ENCODE data around the gene FAM163B.

The FAM163B gene

GRCh38 chr9:133618726-133619125 is 9.5 kb upstream of the FAM163B start:
- no peak overlapping the region for H2BK120ac ChIP-seq (ENCODE audit: insufficient read depth, low read length, poor library complexity)
- no peak overlapping the region for H2BK12ac ChIP-seq (ENCODE audit: low read length)
- H2BK5ac ChIP-seq (ENCODE audit: low read depth, low read length, poor library complexity), result no peak overlapping the region
- no peak overlapping the region for H2AFZ ChIP-seq (ENCODE audit: insufficient read depth, low read length, poor library complexity)
- H3K14ac ChIP-seq (ENCODE audit: low read length), result no peak overlapping the region
- no peak overlapping the region for H3K27ac ChIP-seq (ENCODE audit: low read depth, low read length)
- no peak overlapping the region for H3K4ac ChIP-seq (ENCODE audit: low read depth, low read length)
- H3K4me1 ChIP-seq (ENCODE audit: control insufficient read depth in 1 of 2, insufficient read depth in 2 of 2, low read length in 2 of 2), result no peaks in the 10 kb centered on the region
- H3K23ac ChIP-seq (ENCODE audit: low read length), result no peak overlapping the region
- DNase-seq, result no peak
- no peaks in the 10 kb centered on the region for H3K27me3 ChIP-seq (ENCODE audit: insufficient read depth, low read length)
- H3K9ac ChIP-seq (ENCODE audit: low read length), result no peak overlapping the region
- no peaks in the 10 kb centered on the region for H3K79me1 ChIP-seq (ENCODE audit: low read length)
- no peaks in the 10 kb centered on the region for H3K36me3 ChIP-seq (ENCODE audit: control insufficient read depth in 1 of 2, insufficient read depth in 2 of 2, low read length in 2 of 2)
- H4K8ac ChIP-seq (ENCODE audit: low read depth, low read length), result no peak overlapping the region
- no peak overlapping the region for H4K91ac ChIP-seq (ENCODE audit: low read depth, low read length)
- WGBS (ENCODE audit: extremely low coverage, insufficient coverage, insufficient read length), result no CpG with 5 or more reads among the region's 10 CpGs
- no peak overlapping the region for H3K4me2 ChIP-seq (ENCODE audit: low read length)
- no peaks in the 10 kb centered on the region for H3K79me2 ChIP-seq (ENCODE audit: control insufficient read depth, insufficient read depth, low read length, poor library complexity)
- H3K18ac ChIP-seq (ENCODE audit: low read length), result no peak overlapping the region
- H2AK5ac ChIP-seq (ENCODE audit: low read length), result no peak overlapping the region
- no peak overlapping the region for H4K12ac ChIP-seq (ENCODE audit: low read depth, low read length)
- H3K9me3 ChIP-seq (ENCODE audit: insufficient read depth, low read depth, low read length), result no peaks in the 10 kb centered on the region
- H3K4me3 ChIP-seq (ENCODE audit: low read depth, low read length), result no peak overlapping the region

- Histone ChIP-seq H3K9ac (ENCODE audit: low read length) (no peak overlapping the region), H2BK5ac (ENCODE audit: low read depth, low read length, poor library complexity) (no peak overlapping the region)
Measured at GRCh38 chr9:133616643-133617405, 7.6 kb upstream of the FAM163B start.

GRCh38 chr9:133615606-133616188 is 6.5 kb upstream of the FAM163B start:
- H2BK5ac ChIP-seq (ENCODE audit: low read depth, low read length, poor library complexity), result no peak overlapping the region
- no peaks in the 10 kb centered on the region for H3K36me3 ChIP-seq (ENCODE audit: control insufficient read depth in 1 of 2, insufficient read depth in 2 of 2, low read length in 2 of 2)
- no peak overlapping the region for H3K23ac ChIP-seq (ENCODE audit: low read length)
- H3K9ac ChIP-seq (ENCODE audit: low read length), result no peak overlapping the region
- no peaks in the 10 kb centered on the region for H3K9me3 ChIP-seq (ENCODE audit: insufficient read depth, low read depth, low read length)
- no peak overlapping the region for H2BK12ac ChIP-seq (ENCODE audit: low read length)
- no peak overlapping the region for H3K4me2 ChIP-seq (ENCODE audit: low read length)
- H3K4ac ChIP-seq (ENCODE audit: low read depth, low read length), result no peak overlapping the region
- no peaks in the 10 kb centered on the region for H3K27me3 ChIP-seq (ENCODE audit: insufficient read depth, low read length)
- H2AFZ ChIP-seq (ENCODE audit: insufficient read depth, low read length, poor library complexity), result no peak overlapping the region
- H4K91ac ChIP-seq (ENCODE audit: low read depth, low read length), result no peak overlapping the region
- no peak overlapping the region for H2AK5ac ChIP-seq (ENCODE audit: low read length)
- no peak overlapping the region for H2BK120ac ChIP-seq (ENCODE audit: insufficient read depth, low read length, poor library complexity)
- H4K12ac ChIP-seq (ENCODE audit: low read depth, low read length), result no peak overlapping the region
- H4K8ac ChIP-seq (ENCODE audit: low read depth, low read length), result no peak overlapping the region
- no peak overlapping the region for H3K14ac ChIP-seq (ENCODE audit: low read length)
- H3K79me1 ChIP-seq (ENCODE audit: low read length), result no peaks in the 10 kb centered on the region
- H3K79me2 ChIP-seq (ENCODE audit: control insufficient read depth, insufficient read depth, low read length, poor library complexity), result no peaks in the 10 kb centered on the region
- WGBS (ENCODE audit: extremely low coverage, insufficient coverage, insufficient read length), result no CpG with 5 or more reads among the region's 13 CpGs
- no peaks in the 10 kb centered on the region for H3K4me1 ChIP-seq (ENCODE audit: control insufficient read depth in 1 of 2, insufficient read depth in 2 of 2, low read length in 2 of 2)
- H3K4me3 ChIP-seq (ENCODE audit: low read depth, low read length), result no peak overlapping the region
- no peak overlapping the region for H3K27ac ChIP-seq (ENCODE audit: low read depth, low read length)
- no peak for DNase-seq
- no peak overlapping the region for H3K18ac ChIP-seq (ENCODE audit: low read length)

More at GRCh38 chr9:133616643-133617405, 7.6 kb upstream of the FAM163B start:
- no peaks in the 10 kb centered on the region for H3K79me1 ChIP-seq (ENCODE audit: low read length)
- no CpG with 5 or more reads among the region's 13 CpGs for WGBS (ENCODE audit: extremely low coverage, insufficient coverage, insufficient read length)
- no peak overlapping the region for H2AK5ac ChIP-seq (ENCODE audit: low read length)
- no peak overlapping the region for H3K4me3 ChIP-seq (ENCODE audit: low read depth, low read length)
- no peaks in the 10 kb centered on the region for H3K9me3 ChIP-seq (ENCODE audit: insufficient read depth, low read depth, low read length)
- no peak overlapping the region for H2AFZ ChIP-seq (ENCODE audit: insufficient read depth, low read length, poor library complexity)
- H3K4me1 ChIP-seq (ENCODE audit: control insufficient read depth in 1 of 2, insufficient read depth in 2 of 2, low read length in 2 of 2), result no peaks in the 10 kb centered on the region
- H4K12ac ChIP-seq (ENCODE audit: low read depth, low read length), result no peak overlapping the region
- no peak overlapping the region for H2BK120ac ChIP-seq (ENCODE audit: insufficient read depth, low read length, poor library complexity)
- no peak overlapping the region for H3K27ac ChIP-seq (ENCODE audit: low read depth, low read length)
- no peak overlapping the region for H3K14ac ChIP-seq (ENCODE audit: low read length)
- no peak overlapping the region for H3K23ac ChIP-seq (ENCODE audit: low read length)
- H3K36me3 ChIP-seq (ENCODE audit: control insufficient read depth in 1 of 2, insufficient read depth in 2 of 2, low read length in 2 of 2), result no peaks in the 10 kb centered on the region
- H3K4ac ChIP-seq (ENCODE audit: low read depth, low read length), result no peak overlapping the region
- H4K8ac ChIP-seq (ENCODE audit: low read depth, low read length), result no peak overlapping the region
- H3K27me3 ChIP-seq (ENCODE audit: insufficient read depth, low read length), result no peaks in the 10 kb centered on the region
- H3K18ac ChIP-seq (ENCODE audit: low read length), result no peak overlapping the region
- no peak overlapping the region for H4K91ac ChIP-seq (ENCODE audit: low read depth, low read length)
- no peak for DNase-seq
- no peak overlapping the region for H3K4me2 ChIP-seq (ENCODE audit: low read length)
- no peak overlapping the region for H2BK12ac ChIP-seq (ENCODE audit: low read length)
- H3K79me2 ChIP-seq (ENCODE audit: control insufficient read depth, insufficient read depth, low read length, poor library complexity), result no peaks in the 10 kb centered on the region

- H3K4me1 ChIP-seq (ENCODE audit: control insufficient read depth in 1 of 2, insufficient read depth in 2 of 2, low read length in 2 of 2), result no peaks in the 10 kb centered on the region
- H3K27me3 ChIP-seq (ENCODE audit: insufficient read depth, low read length), result no peaks in the 10 kb centered on the region
- H2BK120ac ChIP-seq (ENCODE audit: insufficient read depth, low read length, poor library complexity), result no peak overlapping the region
- no peak overlapping the region for H3K4me3 ChIP-seq (ENCODE audit: low read depth, low read length)
- no peak overlapping the region for H3K14ac ChIP-seq (ENCODE audit: low read length)
- H3K18ac ChIP-seq (ENCODE audit: low read length), result no peak overlapping the region
- no peak overlapping the region for H3K4ac ChIP-seq (ENCODE audit: low read depth, low read length)
- H4K8ac ChIP-seq (ENCODE audit: low read depth, low read length), result no peak overlapping the region
- H2BK5ac ChIP-seq (ENCODE audit: low read depth, low read length, poor library complexity), result no peak overlapping the region
- H2AFZ ChIP-seq (ENCODE audit: insufficient read depth, low read length, poor library complexity), result no peak overlapping the region
- H3K79me1 ChIP-seq (ENCODE audit: low read length), result no peaks in the 10 kb centered on the region
- H3K9ac ChIP-seq (ENCODE audit: low read length), result no peak overlapping the region
- no peak overlapping the region for H2AK5ac ChIP-seq (ENCODE audit: low read length)
- no peaks in the 10 kb centered on the region for H3K9me3 ChIP-seq (ENCODE audit: insufficient read depth, low read depth, low read length)
- H4K12ac ChIP-seq (ENCODE audit: low read depth, low read length), result no peak overlapping the region
- no peak for DNase-seq
- H2BK12ac ChIP-seq (ENCODE audit: low read length), result no peak overlapping the region
- WGBS (ENCODE audit: extremely low coverage, insufficient coverage, insufficient read length), result no CpG with 5 or more reads among the region's 16 CpGs
- no peak overlapping the region for H3K27ac ChIP-seq (ENCODE audit: low read depth, low read length)
- H4K91ac ChIP-seq (ENCODE audit: low read depth, low read length), result no peak overlapping the region
- no peak overlapping the region for H3K4me2 ChIP-seq (ENCODE audit: low read length)
- H3K36me3 ChIP-seq (ENCODE audit: control insufficient read depth in 1 of 2, insufficient read depth in 2 of 2, low read length in 2 of 2), result no peaks in the 10 kb centered on the region
- H3K23ac ChIP-seq (ENCODE audit: low read length), result no peak overlapping the region
- no peaks in the 10 kb centered on the region for H3K79me2 ChIP-seq (ENCODE audit: control insufficient read depth, insufficient read depth, low read length, poor library complexity)
Measured at GRCh38 chr9:133615186-133615585, 6.0 kb upstream of the FAM163B start.

Data from trophoblast cell (in vitro differentiated cells and primary cell).